ENCODE results near the gene TMEM244. TPM values are rescaled to one million over a fixed set of nuclear protein-coding genes. Genes with fewer than 3 reads are reported as not detected.

TMEM244 gene
- total RNA-seq, 4 donors from 2014 or later, result not detected

DNA sequence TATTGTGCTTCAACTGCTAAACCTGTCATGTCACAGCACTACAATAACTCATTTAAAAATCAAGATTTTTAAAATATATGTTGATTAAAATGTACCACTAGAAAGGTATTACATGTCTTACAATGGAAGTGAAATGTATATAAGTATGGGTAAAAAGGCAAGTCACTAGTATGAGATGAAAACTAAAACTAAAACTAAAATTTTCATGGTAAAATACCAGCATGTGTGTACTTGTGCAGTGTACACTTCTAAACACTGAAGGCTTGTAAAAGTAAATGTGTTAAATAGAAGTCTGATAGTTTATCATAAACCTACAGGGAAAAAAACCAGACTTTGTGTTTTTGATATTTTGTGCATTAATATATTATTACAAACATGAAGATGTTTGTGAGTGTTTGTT lies 13.7 kb upstream of the TMEM244 start:
- H3K4me3 ChIP-seq, result no peak overlapping the region
- DNase-seq (ENCODE audit: low spot score in 2 of 2), result no peak
- H3K36me3 ChIP-seq, result no peaks in the 10 kb centered on the region
- no peaks in the 10 kb centered on the region for H3K4me1 ChIP-seq
- peaks cover 0 to 12% (median 0%) of the 10 kb centered on the region in 4 donors for H3K9me3 ChIP-seq
- TF ChIP-seq POLR2A (IDR thresholded peaks at IDR 0.05), result no peak
- TF ChIP-seq CTCF (IDR thresholded peaks at IDR 0.05), result no peak
- no peak for TF ChIP-seq EP300 (IDR thresholded peaks at IDR 0.05)
- no peak overlapping the region for H3K27ac ChIP-seq
- no peaks in the 10 kb centered on the region for H3K27me3 ChIP-seq

- DNase-seq (ENCODE audit: low spot score in 2 of 2), result no peak
- Histone ChIP-seq H3K27ac (no peak overlapping the region), H3K36me3 (no peaks in the 10 kb centered on the region), H3K4me1 (no peaks in the 10 kb centered on the region), H3K9me3 (no peaks in the 10 kb centered on the region), H3K27me3 (no peaks in the 10 kb centered on the region), H3K4me3 (no peak overlapping the region)
- 58 to 68% methylated on average over 2 of the region's 2 CpGs for whole genome bisulfite sequencing, 2 donors
- TF ChIP-seq POLR2A (IDR thresholded peaks at IDR 0.05), result no peak
These were observed 11.5 kb upstream of the TMEM244 start for GRCh38 chr6:129872586-129872985.

- Histone ChIP-seq H3K27me3 (no peaks in the 10 kb centered on the region), H3K36me3 (no peaks in the 10 kb centered on the region), H3K4me3 (no peak overlapping the region), H3K9me3 (no peaks in the 10 kb centered on the region), H3K27ac (no peak overlapping the region), H3K4me1 (no peaks in the 10 kb centered on the region)
- 42 to 49% methylated on average over 3 of the region's 3 CpGs for WGBS, 2 donors
- no peak for DNase-seq (ENCODE audit: low spot score in 2 of 2)
- no peak for TF ChIP-seq CTCF (IDR thresholded peaks at IDR 0.05)
- TF ChIP-seq POLR2A (IDR thresholded peaks at IDR 0.05), result no peak
- TF ChIP-seq EP300 (IDR thresholded peaks at IDR 0.05), result no peak
These were observed 10.1 kb upstream of the TMEM244 start for GRCh38 chr6:129871221-129871620.

- no peak overlapping the region for H3K4me3 ChIP-seq
- no peak overlapping the region for H3K27ac ChIP-seq
- H3K27me3 ChIP-seq, result no peaks in the 10 kb centered on the region
- H3K9me3 ChIP-seq, result no peaks in the 10 kb centered on the region
- H3K4me1 ChIP-seq, result no peaks in the 10 kb centered on the region
- DNase-seq (ENCODE audit: low spot score in 2 of 2), result no peak
- TF ChIP-seq POLR2A (IDR thresholded peaks at IDR 0.05) (no peak), EP300 (IDR thresholded peaks at IDR 0.05) (no peak), CTCF (IDR thresholded peaks at IDR 0.05) (no peak)
- no peaks in the 10 kb centered on the region for H3K36me3 ChIP-seq
These were observed 6.3 kb upstream of the TMEM244 start for GRCh38 chr6:129867403-129867802.

DNA sequence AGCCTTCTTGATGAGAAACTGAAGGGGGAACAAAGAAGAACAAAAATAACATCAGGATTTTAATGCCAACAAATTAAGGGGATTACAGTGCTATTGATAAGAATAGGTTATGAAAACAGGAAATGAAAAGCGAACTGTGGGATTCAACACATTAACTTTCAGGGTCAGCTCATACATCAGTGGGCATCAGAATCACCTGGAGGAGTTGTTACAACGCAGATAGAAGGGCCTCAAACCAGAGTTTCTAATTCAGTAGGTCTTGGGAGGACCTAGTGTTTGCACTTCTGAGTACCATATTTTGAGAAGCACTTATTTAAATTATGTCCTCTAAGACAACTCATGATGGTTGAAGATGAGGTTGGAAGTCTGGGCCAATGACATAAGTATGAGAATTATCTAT lies 5.6 kb upstream of the TMEM244 start:
- H3K4me1 ChIP-seq, result no peaks in the 10 kb centered on the region
- H3K4me3 ChIP-seq, result no peak overlapping the region
- DNase-seq (ENCODE audit: low spot score in 2 of 2), result no peak
- TF ChIP-seq POLR2A (IDR thresholded peaks at IDR 0.05) (no peak), EP300 (IDR thresholded peaks at IDR 0.05) (no peak), CTCF (IDR thresholded peaks at IDR 0.05) (no peak)
- no peaks in the 10 kb centered on the region for H3K36me3 ChIP-seq
- no peaks in the 10 kb centered on the region for H3K9me3 ChIP-seq
- WGBS, 2 donors, result 82 to 87% methylated on average over 2 of the region's 2 CpGs
- H3K27ac ChIP-seq, result no peak overlapping the region
- no peaks in the 10 kb centered on the region for H3K27me3 ChIP-seq

- no peaks in the 10 kb centered on the region for H3K9me3 ChIP-seq
- no peak for TF ChIP-seq EP300 (IDR thresholded peaks at IDR 0.05)
- TF ChIP-seq CTCF (IDR thresholded peaks at IDR 0.05), result no peak
- TF ChIP-seq POLR2A (IDR thresholded peaks at IDR 0.05), result no peak
- no peak overlapping the region for H3K27ac ChIP-seq
- H3K4me1 ChIP-seq, result peaks cover 0 to 2% (median 0%) of the 10 kb centered on the region in 4 donors
- no peak overlapping the region for H3K4me3 ChIP-seq
- DNase-seq (ENCODE audit: low spot score in 2 of 2), result no peak
- 21 to 45% methylated on average over 1 of the region's 1 CpG for WGBS, 2 donors
- H3K36me3 ChIP-seq, result no peaks in the 10 kb centered on the region
- no peaks in the 10 kb centered on the region for H3K27me3 ChIP-seq
These were observed 5.1 kb upstream of the TMEM244 start for GRCh38 chr6:129866256-129866655.

Measured in tibial nerve (tissue), 4 donors.